GM18502 (cell line): Measurements from ENCODE around the gene HCFC2.
A peak's percentile ranks its signal among the peaks of the same experiment; 100 is the strongest.
"Not testable (repeated sequence)": the region's sequence is repeated elsewhere in the genome, so short reads cannot be mapped to it uniquely, and the experiment has no call there.

Experiments used
- ATAC-seq: cut with Tn5 transposase; IDR thresholded peaks from one replicate; pipeline ENCODE4 v1.9.1; 2021; ENCODE audit warnings: mild to moderate bottlenecking; ENCODE audit not compliant: unreplicated experiment, poor library complexity

The HCFC2 gene

GRCh38 chr12:104114834-104115586 is 50.7 kb downstream of the HCFC2 start:
- ATAC-seq = not testable (repeated sequence)

- no peak for ATAC-seq
These were observed 51.2 kb downstream of the HCFC2 start for GRCh38 chr12:104115587-104115975.

GRCh38 chr12:104121001-104121400 is 56.7 kb downstream of the HCFC2 start:
- ATAC-seq = no peak

GRCh38 chr12:104122298-104122697 is 58.0 kb downstream of the HCFC2 start:
- no peak for ATAC-seq

GRCh38 chr12:104126548-104126947 is 62.2 kb downstream of the HCFC2 start:
- ATAC-seq = no peak

GRCh38 chr12:104130760-104131159 is 66.4 kb downstream of the HCFC2 start:
- ATAC-seq = no peak

GRCh38 chr12:104131609-104132008 is 67.3 kb downstream of the HCFC2 start:
- no peak for ATAC-seq

- ATAC-seq = no peak
These were observed 68.1 kb downstream of the HCFC2 start for GRCh38 chr12:104132351-104132956.

GRCh38 chr12:104133321-104133720 is 69.0 kb downstream of the HCFC2 start:
- ATAC-seq = no peak

GRCh38 chr12:104133866-104134265 is 69.5 kb downstream of the HCFC2 start:
- no peak for ATAC-seq

GRCh38 chr12:104134882-104135281 is 70.6 kb downstream of the HCFC2 start:
- ATAC-seq = no peak

GRCh38 chr12:104136577-104136976 is 72.2 kb downstream of the HCFC2 start:
- no peak for ATAC-seq

GRCh38 chr12:104137001-104137901 is 72.9 kb downstream of the HCFC2 start:
- peak; percentile 36 for ATAC-seq

GRCh38 chr12:104137902-104138796 is 73.8 kb downstream of the HCFC2 start, which contains the start of gene NFYB:
Gene NFYB (minus strand): TSS chr12:104138210. CDS start chr12:104135453, 2,757 bp downstream.
- ATAC-seq = peak; percentile 93

GRCh38 chr12:104138797-104139152 is 74.4 kb downstream of the HCFC2 start:
- ATAC-seq = no peak

- ATAC-seq = no peak
These were observed 78.2 kb downstream of the HCFC2 start for GRCh38 chr12:104142543-104142942.

GRCh38 chr12:104143002-104143401 is 78.7 kb downstream of the HCFC2 start:
- ATAC-seq = no peak

- ATAC-seq = no peak
These were observed 79.6 kb downstream of the HCFC2 start for GRCh38 chr12:104143918-104144317.

GRCh38 chr12:104147346-104147745 is 83.0 kb downstream of the HCFC2 start:
- ATAC-seq = no peak

GRCh38 chr12:104150416-104150815 is 86.1 kb downstream of the HCFC2 start:
- ATAC-seq = no peak
